Astrocyte (in vitro differentiated cells and primary cell): ENCODE measurements around the gene ADGRD1. TPM values are rescaled to one million over a fixed set of nuclear protein-coding genes. Genes with fewer than 3 reads are reported as not detected.

Experiments
- DNase-seq: peaks from one replicate; pipeline ENCODE4 v3.0.0-alpha.2; 2010; ENCODE audit warnings: low read depth
- FAIRE-seq: peaks from 2 replicates; lab custom pipeline; 2011; peaks lifted over from hg19 to GRCh38; lab: Jason Lieb, UNC
- H2AFZ ChIP-seq: 2 replicates; pipeline ENCODE4 v1.6.0; 2012; ENCODE audit warnings: low read depth, low read length, inconsistent platforms
- H3K27ac ChIP-seq: 2 replicates; pipeline ENCODE4 v1.5.1; 2011; ENCODE audit warnings: low read depth, low read length, inconsistent platforms
- H3K27me3 ChIP-seq: 2 replicates; pipeline ENCODE4 v1.6.0; 2011; ENCODE audit warnings: low read length, inconsistent platforms; ENCODE audit not compliant: insufficient read depth
- H3K36me3 ChIP-seq: 2 replicates; pipeline ENCODE4 v1.5.1; 2011; ENCODE audit warnings: low read length, inconsistent platforms; ENCODE audit not compliant: insufficient read depth
- H3K4me1 ChIP-seq: 2 replicates; pipeline ENCODE4 v1.5.1; 2011; ENCODE audit warnings: low read length, inconsistent platforms; ENCODE audit not compliant: insufficient read depth
- H3K4me2 ChIP-seq: 2 replicates; pipeline ENCODE4 v1.6.0; 2012; ENCODE audit warnings: low read length, inconsistent platforms
- H3K4me3 ChIP-seq: 2 replicates; pipeline ENCODE4 v1.5.1; 2011; ENCODE audit warnings: low read depth, mild to moderate bottlenecking, low read length, inconsistent platforms; ENCODE audit not compliant: insufficient read depth
- H3K79me2 ChIP-seq: 2 replicates; pipeline ENCODE4 v1.6.0; 2012; ENCODE audit warnings: mild to moderate bottlenecking, low read length, inconsistent platforms; ENCODE audit not compliant: insufficient read depth
- H3K9ac ChIP-seq: 2 replicates; pipeline ENCODE4 v1.6.0; 2012; ENCODE audit warnings: mild to moderate bottlenecking, low read length, inconsistent platforms
- H3K9me3 ChIP-seq: 2 replicates; pipeline ENCODE4 v1.5.1; 2012; ENCODE audit warnings: low read depth, mild to moderate bottlenecking, low read length, inconsistent platforms; ENCODE audit not compliant: insufficient read depth
- H4K20me1 ChIP-seq: 2 replicates; pipeline ENCODE4 v1.6.0; 2012; ENCODE audit warnings: low read length, inconsistent platforms; ENCODE audit not compliant: insufficient read depth
- H3K27ac Mint-ChIP-seq: one replicate; pipeline ENCODE4 v1.8.0; 2021; ENCODE audit warnings: mild to moderate bottlenecking, mixed read lengths; ENCODE audit not compliant: unreplicated experiment
- H3K27me3 Mint-ChIP-seq: one replicate; pipeline ENCODE4 v1.8.0; 2021; ENCODE audit warnings: low read depth, mixed read lengths; ENCODE audit not compliant: unreplicated experiment
- H3K36me3 Mint-ChIP-seq: one replicate; pipeline ENCODE4 v1.8.0; 2021; ENCODE audit warnings: low read depth, mixed read lengths; ENCODE audit not compliant: unreplicated experiment
- H3K4me1 Mint-ChIP-seq: one replicate; pipeline ENCODE4 v1.8.0; 2021; ENCODE audit warnings: low read depth, mixed read lengths; ENCODE audit not compliant: unreplicated experiment
- H3K4me3 Mint-ChIP-seq: one replicate; pipeline ENCODE4 v1.8.0; 2021; ENCODE audit warnings: mild to moderate bottlenecking, moderate library complexity, mixed read lengths; ENCODE audit not compliant: unreplicated experiment
- H3K9me3 Mint-ChIP-seq: one replicate; pipeline ENCODE4 v1.8.0; 2021; ENCODE audit warnings: mild to moderate bottlenecking, mixed read lengths; ENCODE audit not compliant: unreplicated experiment
- EZH2 ChIP-seq: IDR thresholded peaks from 2 replicates; pipeline ENCODE4 v1.6.1; 2012; ENCODE audit warnings: mild to moderate bottlenecking, low read length, inconsistent platforms; ENCODE audit not compliant: insufficient read depth
- total RNA-seq: library from RNA; stranded (reverse); gene quantifications from 2 replicates; pipeline ENCODE4 v1.2.1, GENCODE V29; 2021
- TF ChIP-seq, protein P1 (sequence below): IDR thresholded peaks from 2 replicates; pipeline ENCODE4 v1.5.1; 2011; ENCODE audit warnings: low read depth, mild to moderate bottlenecking, inconsistent platforms, low read length, moderate library complexity; ENCODE audit not compliant: insufficient read depth

The ADGRD1 gene
- total RNA-seq, 1 donor from 2014 or later: 3.0 TPM

GRCh38 chr12:131003036-131003715 lies 49.5 kb downstream of the ADGRD1 start:
- Mint-ChIP-seq H3K27ac (no peak overlapping the region), H3K4me1 (no peaks in the 10 kb centered on the region), H3K9me3 (peaks cover 8% of the 10 kb centered on the region), H3K27me3 (peaks cover 34% of the 10 kb centered on the region), H3K4me3 (no peak overlapping the region), H3K36me3 (peaks cover 5% of the 10 kb centered on the region)
- no peak overlapping the region for H3K9ac ChIP-seq
- H3K27ac ChIP-seq: no peak overlapping the region
- FAIRE-seq (no peak), DNase-seq (no peak)
- H4K20me1 ChIP-seq: no peaks in the 10 kb centered on the region
- H3K4me1 ChIP-seq: no peaks in the 10 kb centered on the region
- H3K36me3 ChIP-seq: no peaks in the 10 kb centered on the region
- peaks cover 2% of the 10 kb centered on the region for H3K27me3 ChIP-seq
- H3K9me3 ChIP-seq: no peaks in the 10 kb centered on the region
- H3K4me2 ChIP-seq: no peak overlapping the region
- H3K4me3 ChIP-seq: no peak overlapping the region
- no peak overlapping the region for H2AFZ ChIP-seq
- no peaks in the 10 kb centered on the region for H3K79me2 ChIP-seq
- TF ChIP-seq, protein P1, sequence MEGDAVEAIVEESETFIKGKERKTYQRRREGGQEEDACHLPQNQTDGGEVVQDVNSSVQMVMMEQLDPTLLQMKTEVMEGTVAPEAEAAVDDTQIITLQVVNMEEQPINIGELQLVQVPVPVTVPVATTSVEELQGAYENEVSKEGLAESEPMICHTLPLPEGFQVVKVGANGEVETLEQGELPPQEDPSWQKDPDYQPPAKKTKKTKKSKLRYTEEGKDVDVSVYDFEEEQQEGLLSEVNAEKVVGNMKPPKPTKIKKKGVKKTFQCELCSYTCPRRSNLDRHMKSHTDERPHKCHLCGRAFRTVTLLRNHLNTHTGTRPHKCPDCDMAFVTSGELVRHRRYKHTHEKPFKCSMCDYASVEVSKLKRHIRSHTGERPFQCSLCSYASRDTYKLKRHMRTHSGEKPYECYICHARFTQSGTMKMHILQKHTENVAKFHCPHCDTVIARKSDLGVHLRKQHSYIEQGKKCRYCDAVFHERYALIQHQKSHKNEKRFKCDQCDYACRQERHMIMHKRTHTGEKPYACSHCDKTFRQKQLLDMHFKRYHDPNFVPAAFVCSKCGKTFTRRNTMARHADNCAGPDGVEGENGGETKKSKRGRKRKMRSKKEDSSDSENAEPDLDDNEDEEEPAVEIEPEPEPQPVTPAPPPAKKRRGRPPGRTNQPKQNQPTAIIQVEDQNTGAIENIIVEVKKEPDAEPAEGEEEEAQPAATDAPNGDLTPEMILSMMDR: no peak
- TF ChIP-seq EZH2: no peak

- H3K36me3 Mint-ChIP-seq: peaks cover 5% of the 10 kb centered on the region
- FAIRE-seq (no peak), DNase-seq (no peak)
- H2AFZ ChIP-seq: no peak overlapping the region
- H4K20me1 ChIP-seq: no peaks in the 10 kb centered on the region
- no peak overlapping the region for H3K4me3 Mint-ChIP-seq
- peaks cover 38% of the 10 kb centered on the region for H3K27me3 Mint-ChIP-seq
- H3K4me1 ChIP-seq: no peaks in the 10 kb centered on the region
- H3K4me2 ChIP-seq: no peak overlapping the region
- TF ChIP-seq EZH2: no peak
- TF ChIP-seq, protein P1: no peak
- no peak overlapping the region for H3K4me3 ChIP-seq
- H3K79me2 ChIP-seq: no peaks in the 10 kb centered on the region
- no peaks in the 10 kb centered on the region for H3K9me3 ChIP-seq
- H3K27ac Mint-ChIP-seq: no peak overlapping the region
- no peak overlapping the region for H3K9ac ChIP-seq
- H3K36me3 ChIP-seq: no peaks in the 10 kb centered on the region
- H3K4me1 Mint-ChIP-seq: no peaks in the 10 kb centered on the region
- H3K27ac ChIP-seq: no peak overlapping the region
- H3K9me3 Mint-ChIP-seq: peaks cover 5% of the 10 kb centered on the region
- peaks cover 2% of the 10 kb centered on the region for H3K27me3 ChIP-seq
These were observed 50.0 kb downstream of the ADGRD1 start for GRCh38 chr12:131003716-131004045.

- H3K4me3 ChIP-seq: no peak overlapping the region
- no peaks in the 10 kb centered on the region for H3K79me2 ChIP-seq
- peaks cover 2% of the 10 kb centered on the region for H3K27me3 ChIP-seq
- H3K4me3 Mint-ChIP-seq: no peak overlapping the region
- no peak overlapping the region for H3K4me2 ChIP-seq
- no peaks in the 10 kb centered on the region for H3K9me3 ChIP-seq
- H3K9ac ChIP-seq: no peak overlapping the region
- H3K4me1 Mint-ChIP-seq: no peaks in the 10 kb centered on the region
- no peak overlapping the region for H3K27ac Mint-ChIP-seq
- peaks cover 5% of the 10 kb centered on the region for H3K36me3 Mint-ChIP-seq
- no peaks in the 10 kb centered on the region for H3K36me3 ChIP-seq
- FAIRE-seq: no peak
- no peaks in the 10 kb centered on the region for H3K4me1 ChIP-seq
- H4K20me1 ChIP-seq: no peaks in the 10 kb centered on the region
- peaks cover 42% of the 10 kb centered on the region for H3K27me3 Mint-ChIP-seq
- no peak overlapping the region for H3K27ac ChIP-seq
- TF ChIP-seq, protein P1: no peak
- TF ChIP-seq EZH2: no peak
- H3K9me3 Mint-ChIP-seq: peaks cover 5% of the 10 kb centered on the region
- no peak overlapping the region for H2AFZ ChIP-seq
- DNase-seq: no peak
These were observed 50.5 kb downstream of the ADGRD1 start for GRCh38 chr12:131004166-131004565.
